K562 (cell line): ENCODE results near the gene FBRS. TPM values are rescaled to one million over a fixed set of nuclear protein-coding genes. Genes with fewer than 3 reads are reported as not detected.
A peak's percentile ranks its signal among the peaks of the same experiment; 100 is the strongest.

Experiments used
- CREB1 ChIP-seq, 2 experiments: sonication (generic) in 1 of 2; formaldehyde crosslinking in 1 of 2; IDR thresholded peaks; 2 replicates each; pipeline versions ENCODE4 v1.6.1 to v1.8.0; 2012 to 2022; ENCODE audit warnings: inconsistent platforms in 1 of 2, mild to moderate bottlenecking in 1 of 2, missing genetic modification reagents in 1 of 2, moderate library complexity in 1 of 2
- DACH1 ChIP-seq: fragments of 450-650 bp; IDR thresholded peaks from 2 replicates; pipeline ENCODE4 v1.6.1; 2018; ENCODE audit not compliant: partially characterized antibody
- GABPB1 ChIP-seq: sonication (generic); formaldehyde crosslinking; IDR thresholded peaks from 2 replicates; pipeline ENCODE4 v1.8.0; 2022; ENCODE audit warnings: mild to moderate bottlenecking, missing genetic modification reagents
- KAT7 ChIP-seq: sonication (generic); formaldehyde crosslinking; IDR thresholded peaks from 2 replicates; pipeline ENCODE4 v1.8.0; 2022; ENCODE audit warnings: missing genetic modification reagents, mild to moderate bottlenecking, borderline replicate concordance
- KDM4B ChIP-seq, 2 experiments: fragments of 450-650 bp in 1 of 2; sonication (generic) in 1 of 2; IDR thresholded peaks; 2 replicates each; pipeline ENCODE4 v1.6.1; 2016 to 2017; ENCODE audit warnings: borderline replicate concordance in 2 of 2, antibody characterized with exemption in 1 of 2, low read depth in 1 of 2, mild to moderate bottlenecking in 1 of 2
- MED1 ChIP-seq: sonication (generic); formaldehyde crosslinking; IDR thresholded peaks from 2 replicates; pipeline ENCODE4 v1.8.1; 2023; ENCODE audit warnings: missing genetic modification reagents, borderline replicate concordance
- NCOA6 ChIP-seq: fragments of 450-650 bp; IDR thresholded peaks from 2 replicates; pipeline ENCODE4 v1.6.1; 2017; ENCODE audit warnings: mild to moderate bottlenecking
- PHTF2 ChIP-seq: fragments of 250-450 bp; sonication (Bioruptor Pico); IDR thresholded peaks from 2 replicates; pipeline ENCODE4 v1.5.0; 2021; ENCODE audit warnings: mild to moderate bottlenecking
- SNIP1 ChIP-seq: fragments of 450-650 bp; IDR thresholded peaks from 2 replicates; pipeline ENCODE4 v1.7.1; 2017; ENCODE audit warnings: low read depth, mild to moderate bottlenecking
- TOE1 ChIP-seq, 2 experiments: fragments of 450-650 bp in 1 of 2; sonication (generic) in 1 of 2; formaldehyde crosslinking in 1 of 2; IDR thresholded peaks; 2 replicates each; pipeline versions ENCODE4 v1.7.1 to v1.8.0; 2016 to 2022; ENCODE audit warnings: borderline replicate concordance in 2 of 2, mild to moderate bottlenecking in 2 of 2, antibody characterized with exemption in 1 of 2, inconsistent platforms in 1 of 2, low read depth in 1 of 2, missing genetic modification reagents in 1 of 2, moderate library complexity in 1 of 2
- ZFP36 ChIP-seq: fragments of 150-350 bp; IDR thresholded peaks from 2 replicates; pipeline ENCODE4 v1.6.1; 2018; ENCODE audit warnings: low read length, low read depth; ENCODE audit not compliant: partially characterized antibody
- ZNF644 ChIP-seq: fragments of 200-800 bp; sonication (Bioruptor generic); IDR thresholded peaks from 2 replicates; pipeline ENCODE4 v1.6.1; 2016; ENCODE audit warnings: low read depth, missing genetic modification characterization, missing compliant biosample characterization
- ZNF76 ChIP-seq: fragments of 250-450 bp; sonication (Bioruptor Pico); IDR thresholded peaks from 2 replicates; pipeline ENCODE4 v1.4.0; 2020; ENCODE audit warnings: mild to moderate bottlenecking, moderate library complexity, borderline replicate concordance
- polyA plus RNA-seq, 8 experiments: library from polyadenylated mRNA; depleted of rRNA in 4 of 8; stranded (reverse) in 5 of 8; unstranded in 3 of 8; fragments of >200 nt; fragmentation: Nextera tagmentation in 2 of 8; fragmentation: Illumina TruSeq in 1 of 8; extraction: Ambion mirVana in 2 of 8; extraction: Trizol in 1 of 8; gene quantifications; 2 replicates each; pipeline versions ENCODE4 v1.2.1 to v1.2.3, GENCODE V29; 2011 to 2014; ENCODE audit warnings: inconsistent platforms in 1 of 8, missing spikeins in 1 of 8
- total RNA-seq, 7 experiments: library from RNA; depleted of rRNA in 6 of 7; stranded (reverse); fragments of >200 nt in 6 of 7; fragmentation: Illumina TruSeq in 2 of 7; extraction: Trizol in 2 of 7; gene quantifications; 2 replicates each; pipeline versions ENCODE4 v1.2.1 to v1.2.3, GENCODE V29; 2011 to 2021; ENCODE audit warnings: low replicate concordance in 1 of 7
- TF ChIP-seq, protein P1 (sequence below): fragments of 250-450 bp; sonication (Bioruptor Pico); IDR thresholded peaks from 2 replicates; pipeline ENCODE4 v1.4.0; 2020; ENCODE audit warnings: borderline replicate concordance
- TF ChIP-seq, protein P2 (sequence below): sonication (generic); formaldehyde crosslinking; IDR thresholded peaks from 2 replicates; pipeline ENCODE4 v1.8.0; 2022; ENCODE audit warnings: missing genetic modification reagents, mild to moderate bottlenecking, borderline replicate concordance
- TF ChIP-seq, protein P3 (sequence below): sonication (generic); formaldehyde crosslinking; IDR thresholded peaks from 2 replicates; pipeline ENCODE4 v1.8.1; 2023; ENCODE audit warnings: missing genetic modification reagents, mild to moderate bottlenecking, borderline replicate concordance
- TF ChIP-seq, protein P4 (sequence below): fragments of 250-450 bp; sonication (Bioruptor Pico); IDR thresholded peaks from 2 replicates; pipeline ENCODE4 v1.8.0; 2021; ENCODE audit warnings: mild to moderate bottlenecking, moderate library complexity

FBRS gene
- total and polyA plus RNA-seq, 9 of the 15 experiments (the other 6 are each of a cell fraction or from before 2014, with no cell fraction given) = 0.32 to 59.5 (median 13.1) TPM

DNA sequence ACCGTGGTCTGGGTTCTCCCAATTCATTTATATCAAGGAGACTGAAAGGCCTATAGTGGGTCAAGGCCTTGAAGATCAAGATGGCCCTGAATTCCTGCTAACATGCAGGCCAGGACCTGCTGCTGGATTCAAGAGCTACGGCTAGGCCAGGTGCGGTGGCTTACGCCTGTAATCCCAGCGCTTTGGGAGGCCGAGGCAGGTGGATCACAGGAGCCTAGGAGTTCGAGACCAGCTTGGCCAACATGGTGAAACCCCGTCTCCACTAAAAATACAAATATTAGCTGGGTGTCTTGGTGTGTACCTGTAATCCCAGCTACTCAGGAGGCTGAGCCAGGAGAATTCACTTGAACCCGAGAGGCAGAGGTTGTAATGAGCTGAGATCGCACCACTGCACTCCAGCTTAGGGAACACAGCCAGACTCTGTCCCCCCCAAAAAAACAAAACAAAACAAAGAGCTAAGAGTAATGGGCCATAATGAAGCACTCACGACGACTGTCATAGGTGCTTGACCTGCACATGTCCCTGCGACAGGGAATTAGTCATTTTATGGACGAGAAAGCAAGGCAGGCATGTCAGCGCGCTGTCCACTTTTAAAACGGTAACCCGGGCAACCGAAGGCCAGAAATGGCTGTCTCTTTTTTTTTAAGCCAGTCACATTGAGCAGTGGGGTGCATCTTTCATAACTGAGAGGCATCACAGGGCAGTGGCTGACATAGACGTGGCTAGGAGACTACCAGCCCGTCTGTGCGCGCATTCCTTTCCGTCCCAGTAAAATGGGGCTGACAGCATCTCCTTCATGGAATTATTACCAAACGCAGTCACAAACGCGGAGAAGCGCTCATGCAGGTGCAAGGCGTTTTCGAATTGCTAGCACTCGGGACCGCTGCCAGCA is 1.0 kb upstream of the FBRS start (continued):
- TF ChIP-seq, protein P1, sequence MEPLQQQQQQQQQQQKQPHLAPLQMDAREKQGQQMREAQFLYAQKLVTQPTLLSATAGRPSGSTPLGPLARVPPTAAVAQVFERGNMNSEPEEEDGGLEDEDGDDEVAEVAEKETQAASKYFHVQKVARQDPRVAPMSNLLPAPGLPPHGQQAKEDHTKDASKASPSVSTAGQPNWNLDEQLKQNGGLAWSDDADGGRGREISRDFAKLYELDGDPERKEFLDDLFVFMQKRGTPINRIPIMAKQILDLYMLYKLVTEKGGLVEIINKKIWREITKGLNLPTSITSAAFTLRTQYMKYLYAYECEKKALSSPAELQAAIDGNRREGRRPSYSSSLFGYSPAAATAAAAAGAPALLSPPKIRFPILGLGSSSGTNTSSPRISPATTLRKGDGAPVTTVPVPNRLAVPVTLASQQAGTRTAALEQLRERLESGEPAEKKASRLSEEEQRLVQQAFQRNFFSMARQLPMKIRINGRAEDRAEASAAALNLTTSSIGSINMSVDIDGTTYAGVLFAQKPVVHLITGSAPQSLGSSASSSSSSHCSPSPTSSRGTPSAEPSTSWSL (CRISPR knock-in tag) = no peak
- TF ChIP-seq ZNF644 (tag) = no peak
- TF ChIP-seq GABPB1 (CRISPR knock-in tag) = no peak
- TF ChIP-seq, protein P2, sequence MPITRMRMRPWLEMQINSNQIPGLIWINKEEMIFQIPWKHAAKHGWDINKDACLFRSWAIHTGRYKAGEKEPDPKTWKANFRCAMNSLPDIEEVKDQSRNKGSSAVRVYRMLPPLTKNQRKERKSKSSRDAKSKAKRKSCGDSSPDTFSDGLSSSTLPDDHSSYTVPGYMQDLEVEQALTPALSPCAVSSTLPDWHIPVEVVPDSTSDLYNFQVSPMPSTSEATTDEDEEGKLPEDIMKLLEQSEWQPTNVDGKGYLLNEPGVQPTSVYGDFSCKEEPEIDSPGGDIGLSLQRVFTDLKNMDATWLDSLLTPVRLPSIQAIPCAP (CRISPR knock-in tag) = no peak
- no peak for TF ChIP-seq CREB1 (IDR thresholded peaks at IDR 0.05)
- no peak for TF ChIP-seq CREB1 (CRISPR knock-in tag; IDR thresholded peaks at IDR 0.05)
- no peak; the same call in 1 of the 2 replicates for TF ChIP-seq TOE1 (IDR thresholded peaks at IDR 0.05; ENCODE audit: borderline replicate concordance)
- TF ChIP-seq TOE1 (CRISPR knock-in tag; IDR thresholded peaks at IDR 0.05; ENCODE audit: borderline replicate concordance, low read depth) = no peak
- 0 out of 2 replicates have a peak, but pooled peaks have one; percentile 49 for TF ChIP-seq ZNF76 (CRISPR knock-in tag)
- TF ChIP-seq, protein P3, sequence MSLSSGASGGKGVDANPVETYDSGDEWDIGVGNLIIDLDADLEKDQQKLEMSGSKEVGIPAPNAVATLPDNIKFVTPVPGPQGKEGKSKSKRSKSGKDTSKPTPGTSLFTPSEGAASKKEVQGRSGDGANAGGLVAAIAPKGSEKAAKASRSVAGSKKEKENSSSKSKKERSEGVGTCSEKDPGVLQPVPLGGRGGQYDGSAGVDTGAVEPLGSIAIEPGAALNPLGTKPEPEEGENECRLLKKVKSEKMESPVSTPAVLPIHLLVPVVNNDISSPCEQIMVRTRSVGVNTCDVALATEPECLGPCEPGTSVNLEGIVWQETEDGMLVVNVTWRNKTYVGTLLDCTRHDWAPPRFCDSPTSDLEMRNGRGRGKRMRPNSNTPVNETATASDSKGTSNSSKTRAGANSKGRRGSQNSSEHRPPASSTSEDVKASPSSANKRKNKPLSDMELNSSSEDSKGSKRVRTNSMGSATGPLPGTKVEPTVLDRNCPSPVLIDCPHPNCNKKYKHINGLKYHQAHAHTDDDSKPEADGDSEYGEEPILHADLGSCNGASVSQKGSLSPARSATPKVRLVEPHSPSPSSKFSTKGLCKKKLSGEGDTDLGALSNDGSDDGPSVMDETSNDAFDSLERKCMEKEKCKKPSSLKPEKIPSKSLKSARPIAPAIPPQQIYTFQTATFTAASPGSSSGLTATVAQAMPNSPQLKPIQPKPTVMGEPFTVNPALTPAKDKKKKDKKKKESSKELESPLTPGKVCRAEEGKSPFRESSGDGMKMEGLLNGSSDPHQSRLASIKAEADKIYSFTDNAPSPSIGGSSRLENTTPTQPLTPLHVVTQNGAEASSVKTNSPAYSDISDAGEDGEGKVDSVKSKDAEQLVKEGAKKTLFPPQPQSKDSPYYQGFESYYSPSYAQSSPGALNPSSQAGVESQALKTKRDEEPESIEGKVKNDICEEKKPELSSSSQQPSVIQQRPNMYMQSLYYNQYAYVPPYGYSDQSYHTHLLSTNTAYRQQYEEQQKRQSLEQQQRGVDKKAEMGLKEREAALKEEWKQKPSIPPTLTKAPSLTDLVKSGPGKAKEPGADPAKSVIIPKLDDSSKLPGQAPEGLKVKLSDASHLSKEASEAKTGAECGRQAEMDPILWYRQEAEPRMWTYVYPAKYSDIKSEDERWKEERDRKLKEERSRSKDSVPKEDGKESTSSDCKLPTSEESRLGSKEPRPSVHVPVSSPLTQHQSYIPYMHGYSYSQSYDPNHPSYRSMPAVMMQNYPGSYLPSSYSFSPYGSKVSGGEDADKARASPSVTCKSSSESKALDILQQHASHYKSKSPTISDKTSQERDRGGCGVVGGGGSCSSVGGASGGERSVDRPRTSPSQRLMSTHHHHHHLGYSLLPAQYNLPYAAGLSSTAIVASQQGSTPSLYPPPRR (CRISPR knock-in tag) = no peak
- no peak for TF ChIP-seq KDM4B (IDR thresholded peaks at IDR 0.05; ENCODE audit: borderline replicate concordance in 2 of 2, low read depth in 1 of 2)
- TF ChIP-seq ZFP36 = no peak
- 0 out of 2 replicates have a peak, but pooled peaks have one; percentile 75 for TF ChIP-seq KAT7
- TF ChIP-seq MED1 (CRISPR knock-in tag) = no peak
- TF ChIP-seq SNIP1 = no peak
- no peak for TF ChIP-seq PHTF2
- TF ChIP-seq DACH1 = no peak
- TF ChIP-seq, protein P4, sequence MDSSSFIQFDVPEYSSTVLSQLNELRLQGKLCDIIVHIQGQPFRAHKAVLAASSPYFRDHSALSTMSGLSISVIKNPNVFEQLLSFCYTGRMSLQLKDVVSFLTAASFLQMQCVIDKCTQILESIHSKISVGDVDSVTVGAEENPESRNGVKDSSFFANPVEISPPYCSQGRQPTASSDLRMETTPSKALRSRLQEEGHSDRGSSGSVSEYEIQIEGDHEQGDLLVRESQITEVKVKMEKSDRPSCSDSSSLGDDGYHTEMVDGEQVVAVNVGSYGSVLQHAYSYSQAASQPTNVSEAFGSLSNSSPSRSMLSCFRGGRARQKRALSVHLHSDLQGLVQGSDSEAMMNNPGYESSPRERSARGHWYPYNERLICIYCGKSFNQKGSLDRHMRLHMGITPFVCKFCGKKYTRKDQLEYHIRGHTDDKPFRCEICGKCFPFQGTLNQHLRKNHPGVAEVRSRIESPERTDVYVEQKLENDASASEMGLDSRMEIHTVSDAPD (CRISPR knock-in tag) = no peak
- TF ChIP-seq NCOA6 = no peak
